ENCODE results near the gene CFAP46. TPM values are rescaled to one million over a fixed set of nuclear protein-coding genes. Genes with fewer than 3 reads are reported as not detected.

Gene CFAP46
- total and polyA plus RNA-seq, 2 of the 4 experiments (the other 2 are of a cell fraction), result 1.3 to 1.8 TPM

DNA sequence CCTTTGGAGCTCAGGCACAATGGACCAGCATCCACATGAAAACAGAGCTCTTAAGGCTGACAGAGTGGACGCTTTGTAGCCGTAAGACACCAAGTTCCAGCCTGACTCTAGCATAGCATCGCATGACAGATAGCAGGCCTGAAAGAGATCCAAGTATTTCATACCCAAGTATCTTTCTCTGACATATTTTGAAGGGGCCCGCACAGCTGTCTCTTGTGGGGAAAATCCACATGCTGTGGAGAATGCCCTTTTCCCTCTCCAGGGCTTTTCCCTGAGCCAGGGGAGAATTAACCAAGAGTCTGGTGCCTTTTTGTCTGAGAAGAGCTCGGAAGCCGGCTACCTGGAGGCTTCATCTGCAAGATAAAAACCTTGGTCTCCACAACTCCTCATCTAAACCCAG is 51.0 kb downstream of the CFAP46 start:
- Histone ChIP-seq H3K27me3 (ENCODE audit: control insufficient read depth, insufficient read depth, low read length) (peaks cover 35% of the 10 kb centered on the region), H2BK20ac (ENCODE audit: low read depth, low read length) (no peak overlapping the region), H3K9me1 (ENCODE audit: insufficient read depth, low read length) (no peaks in the 10 kb centered on the region), H3K4ac (ENCODE audit: low read depth, low read length) (no peak overlapping the region), H3K4me1 (ENCODE audit: control insufficient read depth, insufficient read depth, low read length) (no peaks in the 10 kb centered on the region), H4K91ac (ENCODE audit: insufficient read depth, low read depth, low read length) (no peak overlapping the region), H3K23ac (ENCODE audit: low read depth, low read length) (no peak overlapping the region), H3K27ac (ENCODE audit: insufficient read depth, low read length) (no peak overlapping the region), H2AFZ (replicated peaks; ENCODE audit: low read length, poor library complexity) (no peak overlapping the region), H3K56ac (ENCODE audit: extremely low read depth, insufficient read depth, low read length) (no peak overlapping the region), H3K14ac (replicated peaks; ENCODE audit: low read depth, low read length) (no peak overlapping the region), H3K36me3 (ENCODE audit: control insufficient read depth, insufficient read depth, low read length) (no peaks in the 10 kb centered on the region), H3K9me3 (ENCODE audit: control insufficient read depth, insufficient read depth, low read length) (no peaks in the 10 kb centered on the region), H4K5ac (ENCODE audit: low read depth, low read length) (no peak overlapping the region), H3K9ac (ENCODE audit: low read depth, low read length) (no peak overlapping the region), H3K4me3 (ENCODE audit: insufficient read depth, low read depth, low read length) (no peak overlapping the region), H2AK9ac (replicated peaks; ENCODE audit: low read depth, low read length, poor library complexity) (no peak overlapping the region), H4K8ac (ENCODE audit: low read depth in 2 of 2, low read length in 2 of 2) (no peak overlapping the region), H2AK5ac (ENCODE audit: low read depth, low read length) (no peak overlapping the region), H2BK5ac (ENCODE audit: low read depth, low read length, poor library complexity, severe bottlenecking) (no peak overlapping the region), H3K4me2 (ENCODE audit: low read depth, low read length) (no peak overlapping the region), H2BK15ac (ENCODE audit: low read depth, low read length) (no peak overlapping the region), H4K20me1 (ENCODE audit: insufficient read depth, low read length) (no peaks in the 10 kb centered on the region), H3K18ac (ENCODE audit: low read depth, low read length) (no peak overlapping the region), H2BK120ac (ENCODE audit: low read depth, low read length) (no peak overlapping the region), H3K79me1 (ENCODE audit: low read depth in 1 of 2, low read length in 2 of 2) (no peaks in the 10 kb centered on the region)
- DNase-seq (peak; percentile 3), ATAC-seq (ENCODE audit: low read depth) (no peak; the same call in 1 of the 2 replicates)
- TF ChIP-seq MAZ (IDR thresholded peaks at IDR 0.05; ENCODE audit: borderline replicate concordance, low read depth, low read length), result no peak
- TF ChIP-seq MXI1 (IDR thresholded peaks at IDR 0.05; ENCODE audit: borderline replicate concordance, low read depth, low read length), result no peak
- TF ChIP-seq CHD1 (IDR thresholded peaks at IDR 0.05; ENCODE audit: low read depth, low read length), result no peak
- POLR2A ChIA-PET (ENCODE audit: unreplicated experiment), result no interaction called here
- WGBS, 2 experiments (ENCODE audit: extremely low coverage in 2 of 2, insufficient read length in 1 of 2), result 10% methylated on average over 2 of the region's 6 CpGs; no CpG with 5 or more reads in 1 of the 2 experiments
- intact Hi-C loops (cut with micrococcal nuclease) (no loop called here), dilution Hi-C loops (cut with HindIII; ENCODE audit: low sequenced_read_pairs, unreplicated experiment) (no loop called here), in situ Hi-C loops (cut with MboI; ENCODE audit: low sequenced_read_pairs) (no loop called here)
- BruUV-seq (replicated peaks), result no TSS peak
- CTCF ChIA-PET, result no interaction called here
